HG02885 (cell line): ENCODE data around the gene IRX6.

Experiments used
- ATAC-seq: cut with Tn5 transposase; IDR thresholded peaks from one replicate; pipeline ENCODE4 v1.9.1; 2021; ENCODE audit warnings: mild to moderate bottlenecking; ENCODE audit not compliant: unreplicated experiment, poor library complexity

Gene IRX6

GRCh38 chr16:55357241-55357640, 33.2 kb downstream of the IRX6 start:
- no peak for ATAC-seq

GRCh38 chr16:55359946-55360345, 35.9 kb downstream of the IRX6 start:
- no peak for ATAC-seq

- ATAC-seq, result no peak
Observed at GRCh38 chr16:55364811-55365210, 40.8 kb downstream of the IRX6 start.

GRCh38 chr16:55367301-55367811, 43.4 kb downstream of the IRX6 start:
- no peak for ATAC-seq

GRCh38 chr16:55367866-55368603, 44.0 kb downstream of the IRX6 start:
- no peak for ATAC-seq

- no peak for ATAC-seq
Observed at GRCh38 chr16:55369151-55369550, 45.1 kb downstream of the IRX6 start.

- no peak for ATAC-seq
Observed at GRCh38 chr16:55370762-55371482, 46.9 kb downstream of the IRX6 start.

GRCh38 chr16:55372792-55373488, 48.9 kb downstream of the IRX6 start:
- no peak for ATAC-seq

GRCh38 chr16:55373489-55373832, 49.5 kb downstream of the IRX6 start:
- no peak for ATAC-seq

GRCh38 chr16:55376045-55376444, 52.0 kb downstream of the IRX6 start:
- no peak for ATAC-seq

GRCh38 chr16:55376567-55377167, 52.7 kb downstream of the IRX6 start:
- ATAC-seq, result no peak

- ATAC-seq, result no peak
Observed at GRCh38 chr16:55377840-55378239, 53.8 kb downstream of the IRX6 start.

- ATAC-seq, result no peak
Observed at GRCh38 chr16:55378616-55379015, 54.6 kb downstream of the IRX6 start.

GRCh38 chr16:55379371-55379770, 55.4 kb downstream of the IRX6 start:
- no peak for ATAC-seq

- ATAC-seq, result no peak
Observed at GRCh38 chr16:55379876-55380390, 55.9 kb downstream of the IRX6 start.
